Measurements from ENCODE around the gene ARHGEF17.
A peak's percentile ranks its signal among the peaks of the same experiment; 100 is the strongest.

The ARHGEF17 gene

DNA sequence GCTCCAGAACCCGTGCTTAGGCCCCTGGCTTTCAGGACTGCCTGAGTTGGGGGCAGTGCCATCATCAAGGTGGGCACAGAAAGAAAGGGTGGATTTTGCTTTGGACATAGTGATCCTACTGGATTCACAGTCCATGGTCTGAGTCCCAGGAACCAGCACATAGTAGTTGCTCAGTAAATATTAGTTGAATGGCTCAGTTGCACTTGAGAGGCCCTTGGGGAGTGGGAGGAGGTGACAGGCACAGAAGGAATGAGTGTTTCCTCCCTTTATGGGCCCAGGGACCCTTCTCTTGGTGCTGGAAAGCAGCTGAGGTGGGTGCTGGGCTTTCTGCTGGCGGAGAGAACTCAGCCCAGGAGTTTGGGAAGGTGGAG, 16.6 kb downstream of the ARHGEF17 start:
- no peak for DNase-seq (ENCODE audit: low read depth)
- H3K4me3 ChIP-seq (ENCODE audit: low read depth, low read length): no peak overlapping the region
- no peak for TF ChIP-seq CTCF (IDR thresholded peaks at IDR 0.05; ENCODE audit: low read depth, low read length, missing control alignments)

DNA sequence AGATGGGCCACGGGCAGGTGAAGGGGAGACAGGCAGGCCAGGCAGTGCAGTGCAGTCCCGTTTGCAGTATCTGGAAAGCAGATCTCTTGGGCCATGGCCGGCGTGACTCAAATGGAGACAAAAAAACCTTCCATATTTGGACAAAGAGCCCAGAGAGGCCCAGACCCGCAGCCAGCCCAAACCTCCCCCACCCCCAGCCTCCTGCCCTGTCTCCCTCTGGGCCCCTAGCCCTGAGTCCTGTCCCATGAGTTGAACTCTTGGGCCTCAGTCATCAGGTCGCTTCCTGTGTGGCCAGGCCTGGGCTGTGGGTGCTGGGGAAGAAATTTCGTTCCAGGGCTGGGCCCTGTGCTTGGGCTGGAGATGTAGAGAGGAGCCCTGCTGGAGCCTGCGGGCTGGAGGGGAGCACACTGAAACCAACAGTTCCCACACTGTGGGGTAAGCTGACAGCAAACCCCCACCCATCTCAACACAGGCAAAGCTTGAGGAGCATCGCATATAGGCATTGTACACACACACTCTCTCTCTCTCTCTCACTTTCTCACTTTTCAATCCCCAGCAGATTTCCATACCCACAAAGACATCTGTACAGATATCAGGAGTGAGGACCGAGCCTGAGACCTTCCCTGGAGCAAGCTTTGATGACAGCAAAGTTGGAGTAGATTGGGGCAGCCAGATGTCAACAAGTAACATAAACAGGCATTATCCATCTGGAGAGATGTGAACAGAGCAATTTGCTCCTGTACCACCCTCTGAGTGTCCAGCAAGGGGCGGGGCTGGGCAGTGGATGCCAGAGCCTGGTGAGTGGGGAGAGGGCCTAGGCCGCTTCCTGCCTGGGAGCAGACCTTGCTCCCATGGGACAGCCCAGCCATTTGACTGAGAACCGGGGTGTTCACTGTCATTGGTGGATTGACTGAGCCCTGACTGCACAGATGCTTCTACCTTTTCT, 17.2 kb downstream of the ARHGEF17 start:
- TF ChIP-seq CTCF (IDR thresholded peaks at IDR 0.05; ENCODE audit: low read depth, low read length, missing control alignments): no peak
- no peak overlapping the region for H3K4me3 ChIP-seq (ENCODE audit: low read depth, low read length)
- peak; percentile 74 for DNase-seq (ENCODE audit: low read depth)

DNA sequence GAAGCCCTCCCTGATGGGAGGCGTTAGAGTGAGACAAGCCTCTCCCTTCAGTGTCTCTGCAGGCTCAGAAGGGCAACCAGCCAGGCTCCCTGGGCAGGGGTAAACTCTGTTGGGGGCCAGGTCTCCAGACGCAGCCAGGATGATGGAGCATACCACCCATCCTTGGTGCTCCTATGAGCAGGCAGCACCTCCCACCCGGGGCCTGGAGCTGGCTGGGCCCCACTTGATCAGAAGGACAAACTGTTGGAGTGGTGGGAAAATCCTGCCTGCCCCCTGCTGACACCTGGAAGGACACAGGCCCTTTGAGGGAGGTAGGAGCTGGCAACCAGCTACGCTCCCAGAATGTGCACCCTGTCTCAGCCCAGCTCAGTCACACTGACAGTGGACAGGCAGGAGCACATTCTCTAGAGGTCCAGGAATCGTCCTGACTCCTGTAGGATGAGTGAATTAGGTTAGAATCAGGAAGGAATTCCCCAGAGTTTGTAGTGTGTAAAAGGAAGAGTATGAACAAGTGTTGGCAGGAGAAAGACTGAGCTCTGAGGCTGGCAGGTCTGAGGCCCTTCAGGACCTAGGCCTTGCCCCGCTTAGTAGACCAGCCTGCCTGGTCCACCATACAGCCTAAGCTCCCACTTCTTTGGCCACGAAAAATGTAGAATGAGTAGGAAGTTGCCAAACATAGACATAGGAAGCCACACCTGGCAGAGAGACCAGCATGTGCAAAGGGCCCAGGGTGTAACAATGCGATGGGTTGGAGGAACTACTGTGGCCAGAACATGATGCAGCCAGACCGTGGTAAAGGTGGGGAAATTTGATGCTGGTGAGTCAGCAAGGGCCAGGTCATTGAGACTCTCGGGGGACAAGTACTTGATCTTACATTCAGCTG, 19.1 kb downstream of the ARHGEF17 start:
- TF ChIP-seq CTCF (IDR thresholded peaks at IDR 0.05; ENCODE audit: low read depth, low read length, missing control alignments): no peak
- peak; percentile 43 for DNase-seq (ENCODE audit: low read depth)
- no peak overlapping the region for H3K4me3 ChIP-seq (ENCODE audit: low read depth, low read length)

GRCh38 chr11:73327812-73328364, 19.8 kb downstream of the ARHGEF17 start:
- no peak for DNase-seq (ENCODE audit: low read depth)
- no peak for TF ChIP-seq CTCF (IDR thresholded peaks at IDR 0.05; ENCODE audit: low read depth, low read length, missing control alignments)

DNA sequence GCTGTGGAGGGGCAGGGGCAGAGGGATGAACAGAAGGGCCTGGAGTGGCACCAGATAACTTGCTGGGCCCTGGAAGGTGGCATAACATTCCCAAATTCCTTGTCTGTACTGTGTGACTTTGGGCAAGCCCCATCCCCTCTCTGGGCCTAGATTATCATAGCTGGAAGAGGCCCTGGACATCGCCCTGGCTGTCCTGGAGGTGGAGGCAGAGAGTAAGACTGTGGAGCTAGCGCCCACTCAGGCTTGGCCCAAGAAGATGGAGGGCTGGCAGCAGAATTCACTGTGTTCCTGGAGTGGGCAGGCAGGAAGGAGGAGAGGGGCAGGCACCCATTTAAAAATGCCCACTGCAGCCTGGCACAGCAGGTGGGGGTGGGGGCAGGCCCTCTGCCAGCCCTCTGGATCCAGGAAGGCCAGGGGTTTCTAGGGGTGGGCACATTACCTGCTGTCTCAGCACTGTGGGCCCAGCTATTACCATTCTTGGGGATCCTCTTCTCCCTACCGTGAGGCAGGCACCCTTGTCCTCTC, 22.6 kb downstream of the ARHGEF17 start:
- no peak overlapping the region for H3K4me3 ChIP-seq (ENCODE audit: low read depth, low read length)
- TF ChIP-seq CTCF (IDR thresholded peaks at IDR 0.05; ENCODE audit: low read depth, low read length, missing control alignments): no peak
- DNase-seq (ENCODE audit: low read depth): no peak

More at GRCh38 chr11:73327812-73328364, 19.8 kb downstream of the ARHGEF17 start:
- H3K4me3 ChIP-seq (ENCODE audit: low read depth, low read length): no peak overlapping the region

DNA sequence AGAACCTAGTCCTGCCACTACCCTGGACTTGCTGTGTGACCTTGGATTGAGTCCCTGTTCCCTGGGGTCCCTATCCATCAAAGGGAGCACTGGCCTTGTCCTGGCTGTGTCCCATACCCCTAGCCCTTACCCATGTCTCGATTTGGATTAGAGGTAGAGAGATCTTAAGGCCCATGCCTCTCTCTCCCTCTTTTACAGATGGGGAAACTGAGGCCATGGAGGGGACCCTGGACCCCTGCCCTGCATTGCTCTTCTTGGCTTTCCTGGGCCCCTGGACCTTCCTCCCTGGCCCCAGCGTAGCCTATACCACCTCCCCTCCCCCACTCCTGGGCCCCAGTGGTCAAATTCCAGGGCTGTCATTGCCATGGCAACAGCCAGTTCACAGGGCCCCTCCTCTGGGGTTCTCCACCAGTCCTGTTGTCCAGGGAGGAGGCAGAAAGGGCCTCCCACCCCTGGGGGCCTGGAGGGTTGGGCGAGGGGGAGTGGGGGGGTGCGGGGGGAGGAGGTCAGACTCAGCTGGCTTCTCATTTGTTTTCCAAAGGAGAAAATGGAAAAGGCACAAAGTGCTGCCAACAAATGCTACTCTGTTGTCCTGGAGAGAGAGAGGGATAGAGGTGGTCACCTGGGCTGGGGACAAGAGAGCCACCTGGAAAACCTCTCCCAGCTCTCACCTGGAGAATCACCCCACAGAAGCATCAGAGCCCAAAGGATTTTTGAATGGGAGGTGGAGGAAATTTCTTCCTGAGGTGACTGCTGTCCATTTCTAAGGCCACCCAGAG, 23.3 kb downstream of the ARHGEF17 start:
- no peak overlapping the region for H3K4me3 ChIP-seq (ENCODE audit: low read depth, low read length)
- TF ChIP-seq CTCF (IDR thresholded peaks at IDR 0.05; ENCODE audit: low read depth, low read length, missing control alignments): no peak
- DNase-seq (ENCODE audit: low read depth): no peak

All from GM12864 (cell line).